Measurements from ENCODE around the gene SLAMF7. TPM values are rescaled to one million over a fixed set of nuclear protein-coding genes. Genes with fewer than 3 reads are reported as not detected.

The SLAMF7 gene
- total RNA-seq, 1 experiment from 2014 or later, result not detected

GRCh38 chr1:160752924-160753323 lies 13.9 kb downstream of the SLAMF7 start:
- POLR2A ChIA-PET, result no interaction called here

GRCh38 chr1:160753594-160753993 lies 14.5 kb downstream of the SLAMF7 start:
- no peak for TF ChIP-seq CTCF (IDR thresholded peaks at IDR 0.05; ENCODE audit: insufficient read depth in 1 of 2, low read depth in 1 of 2, low read length in 1 of 2, severe bottlenecking in 1 of 2, unreplicated experiment in 1 of 2)
- BruUV-seq (replicated peaks), result no TSS peak
- Histone ChIP-seq H3K4me3 (ENCODE audit: low read depth, low read length) (no peak overlapping the region), H3K36me3 (ENCODE audit: control insufficient read depth, insufficient read depth, low read length) (no peaks in the 10 kb centered on the region), H3K4me1 (no peaks in the 10 kb centered on the region), H3K9me3 (peaks cover 3% of the 10 kb centered on the region; the same call in 1 of the 2 replicates), H3K27me3 (replicated peaks; ENCODE audit: control insufficient read depth, insufficient read depth, low read length) (no peaks in the 10 kb centered on the region)
- intact Hi-C loops (cut with micrococcal nuclease; ENCODE audit: unreplicated experiment), result no loop called here
- no peaks in the 10 kb centered on the region for H3K9me3 Mint-ChIP-seq (ENCODE audit: unreplicated experiment)
- no peak overlapping the region for H3K4me3 Mint-ChIP-seq (ENCODE audit: unreplicated experiment)
- H3K27me3 Mint-ChIP-seq (ENCODE audit: insufficient read depth, unreplicated experiment), result peaks cover 5% of the 10 kb centered on the region
- POLR2A ChIA-PET, result no interaction called here
- CTCF ChIA-PET, result no interaction called here
- H3K27ac Mint-ChIP-seq (ENCODE audit: unreplicated experiment), result no peak overlapping the region
- H3K36me3 Mint-ChIP-seq (ENCODE audit: insufficient read depth, unreplicated experiment), result no peaks in the 10 kb centered on the region
- H3K4me1 Mint-ChIP-seq (ENCODE audit: low read depth, unreplicated experiment), result no peaks in the 10 kb centered on the region
- no peak for DNase-seq

More at GRCh38 chr1:160752924-160753323, 13.9 kb downstream of the SLAMF7 start:
- no TSS peak for BruUV-seq (replicated peaks)
- Histone ChIP-seq H3K4me3 (ENCODE audit: low read depth, low read length) (no peak overlapping the region), H3K4me1 (no peaks in the 10 kb centered on the region), H3K27me3 (replicated peaks; ENCODE audit: control insufficient read depth, insufficient read depth, low read length) (no peaks in the 10 kb centered on the region), H3K9me3 (peaks cover 3% of the 10 kb centered on the region; the same call in 1 of the 2 replicates), H3K36me3 (ENCODE audit: control insufficient read depth, insufficient read depth, low read length) (no peaks in the 10 kb centered on the region)
- Mint-ChIP-seq H3K4me1 (ENCODE audit: low read depth, unreplicated experiment) (no peaks in the 10 kb centered on the region), H3K27me3 (ENCODE audit: insufficient read depth, unreplicated experiment) (peaks cover 5% of the 10 kb centered on the region), H3K9me3 (ENCODE audit: unreplicated experiment) (no peaks in the 10 kb centered on the region), H3K36me3 (ENCODE audit: insufficient read depth, unreplicated experiment) (no peaks in the 10 kb centered on the region), H3K27ac (ENCODE audit: unreplicated experiment) (no peak overlapping the region), H3K4me3 (ENCODE audit: unreplicated experiment) (no peak overlapping the region)
- no peak for DNase-seq
- intact Hi-C loops (cut with micrococcal nuclease; ENCODE audit: unreplicated experiment), result no loop called here
- no peak for TF ChIP-seq CTCF (IDR thresholded peaks at IDR 0.05; ENCODE audit: insufficient read depth in 1 of 2, low read depth in 1 of 2, low read length in 1 of 2, severe bottlenecking in 1 of 2, unreplicated experiment in 1 of 2)
- CTCF ChIA-PET, result no interaction called here

- no peak overlapping the region for H3K4me3 ChIP-seq (ENCODE audit: low read depth, low read length)
- TF ChIP-seq CTCF (IDR thresholded peaks at IDR 0.05; ENCODE audit: insufficient read depth in 1 of 2, low read depth in 1 of 2, low read length in 1 of 2, severe bottlenecking in 1 of 2, unreplicated experiment in 1 of 2), result no peak
- Mint-ChIP-seq H3K4me1 (ENCODE audit: low read depth, unreplicated experiment) (no peaks in the 10 kb centered on the region), H3K9me3 (ENCODE audit: unreplicated experiment) (no peaks in the 10 kb centered on the region), H3K4me3 (ENCODE audit: unreplicated experiment) (no peak overlapping the region), H3K36me3 (ENCODE audit: insufficient read depth, unreplicated experiment) (no peaks in the 10 kb centered on the region), H3K27ac (ENCODE audit: unreplicated experiment) (no peak overlapping the region), H3K27me3 (ENCODE audit: insufficient read depth, unreplicated experiment) (peaks cover 5% of the 10 kb centered on the region)
- H3K9me3 ChIP-seq, result peaks cover 3% of the 10 kb centered on the region; the same call in 1 of the 2 replicates
- intact Hi-C loops (cut with micrococcal nuclease; ENCODE audit: unreplicated experiment), result no loop called here
- H3K4me1 ChIP-seq, result no peaks in the 10 kb centered on the region
- H3K27me3 ChIP-seq (replicated peaks; ENCODE audit: control insufficient read depth, insufficient read depth, low read length), result no peaks in the 10 kb centered on the region
- no TSS peak for BruUV-seq (replicated peaks)
- H3K36me3 ChIP-seq (ENCODE audit: control insufficient read depth, insufficient read depth, low read length), result no peaks in the 10 kb centered on the region
- ChIA-PET POLR2A (no interaction called here), CTCF (interaction anchor here (0.6 kb wide), 1 partner anchor 10 kb away, joined by 3 read pairs; no protein-coding TSS in a partner anchor)
- no peak for DNase-seq
These were observed 16.4 kb downstream of the SLAMF7 start for GRCh38 chr1:160755461-160755860.

Measured in Caco-2 (cell line).